ENCODE measurements around the gene TMEM161A. TPM values are rescaled to one million over a fixed set of nuclear protein-coding genes. Genes with fewer than 3 reads are reported as not detected.

The TMEM161A gene
- total RNA-seq, 6 experiments from 2014 or later: 20.5 to 27.9 (median 25.4) TPM

DNA sequence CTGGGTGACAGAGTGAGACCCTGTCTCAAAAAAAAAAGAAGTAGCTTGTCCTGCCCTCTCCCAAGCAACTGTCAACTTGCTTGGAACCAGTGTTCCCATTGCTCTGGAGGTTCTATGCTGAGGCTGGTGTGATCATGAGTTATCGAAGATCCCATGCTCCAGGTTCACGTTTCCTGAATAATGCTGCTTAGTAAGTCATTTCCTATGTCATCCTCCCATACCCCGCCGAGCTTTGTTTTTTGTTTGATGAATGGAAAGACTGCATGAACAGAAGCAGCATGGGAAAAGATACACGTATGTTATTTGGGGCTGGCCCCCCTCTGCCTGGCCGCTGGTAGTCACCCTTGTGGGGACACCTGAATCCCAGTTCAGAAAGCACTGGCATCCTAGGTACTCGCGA is 63.2 kb downstream of the TMEM161A start:
- Mint-ChIP-seq H3K27ac (no peak overlapping the region), H3K36me3 (ENCODE audit: low read depth) (no peaks in the 10 kb centered on the region; the same call in 1 of the 2 replicates), H3K4me3 (no peak overlapping the region), H3K9me3 (no peaks in the 10 kb centered on the region), H3K4me1 (ENCODE audit: low read depth) (no peaks in the 10 kb centered on the region), H3K27me3 (ENCODE audit: insufficient read depth) (no peaks in the 10 kb centered on the region; the same call in 1 of the 2 replicates)
- TF ChIP-seq, protein P1, sequence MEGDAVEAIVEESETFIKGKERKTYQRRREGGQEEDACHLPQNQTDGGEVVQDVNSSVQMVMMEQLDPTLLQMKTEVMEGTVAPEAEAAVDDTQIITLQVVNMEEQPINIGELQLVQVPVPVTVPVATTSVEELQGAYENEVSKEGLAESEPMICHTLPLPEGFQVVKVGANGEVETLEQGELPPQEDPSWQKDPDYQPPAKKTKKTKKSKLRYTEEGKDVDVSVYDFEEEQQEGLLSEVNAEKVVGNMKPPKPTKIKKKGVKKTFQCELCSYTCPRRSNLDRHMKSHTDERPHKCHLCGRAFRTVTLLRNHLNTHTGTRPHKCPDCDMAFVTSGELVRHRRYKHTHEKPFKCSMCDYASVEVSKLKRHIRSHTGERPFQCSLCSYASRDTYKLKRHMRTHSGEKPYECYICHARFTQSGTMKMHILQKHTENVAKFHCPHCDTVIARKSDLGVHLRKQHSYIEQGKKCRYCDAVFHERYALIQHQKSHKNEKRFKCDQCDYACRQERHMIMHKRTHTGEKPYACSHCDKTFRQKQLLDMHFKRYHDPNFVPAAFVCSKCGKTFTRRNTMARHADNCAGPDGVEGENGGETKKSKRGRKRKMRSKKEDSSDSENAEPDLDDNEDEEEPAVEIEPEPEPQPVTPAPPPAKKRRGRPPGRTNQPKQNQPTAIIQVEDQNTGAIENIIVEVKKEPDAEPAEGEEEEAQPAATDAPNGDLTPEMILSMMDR (IDR thresholded peaks at IDR 0.05): no peak
- no peak for DNase-seq

DNA sequence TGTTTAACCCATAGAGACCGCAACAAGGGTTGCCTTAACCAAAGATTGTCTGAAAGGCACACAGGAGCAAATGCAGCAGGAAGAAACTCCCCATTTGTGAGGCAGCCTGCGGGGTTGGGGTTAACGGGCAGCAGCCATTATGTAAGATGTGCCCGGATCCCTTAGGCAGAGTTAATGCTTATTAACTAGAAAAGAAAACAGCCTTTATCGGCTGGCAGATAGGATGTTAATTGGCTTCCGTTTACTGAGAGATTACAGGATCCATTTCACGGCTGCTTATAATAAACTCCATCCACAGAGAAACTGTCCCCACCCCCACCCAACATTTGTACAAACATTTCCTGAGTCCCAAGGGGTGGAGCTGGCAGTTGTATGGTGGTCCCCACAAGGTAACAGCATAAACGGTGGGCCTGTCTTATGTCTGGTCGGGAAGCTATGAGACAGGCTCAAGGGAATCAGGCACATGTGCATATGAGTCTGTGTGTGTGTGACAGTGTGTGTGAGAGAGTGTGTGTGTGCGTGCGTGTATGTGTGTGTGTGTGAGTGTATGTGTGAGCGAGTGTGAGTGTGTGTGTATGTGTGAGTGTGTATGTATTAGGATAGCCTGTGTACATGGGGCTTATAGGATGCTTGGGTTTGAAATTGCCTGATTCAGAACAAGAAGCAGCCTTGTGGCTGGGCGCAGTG is 63.9 kb downstream of the TMEM161A start:
- no peaks in the 10 kb centered on the region for H3K9me3 Mint-ChIP-seq
- no peaks in the 10 kb centered on the region; the same call in 1 of the 2 replicates for H3K27me3 Mint-ChIP-seq (ENCODE audit: insufficient read depth)
- no peaks in the 10 kb centered on the region; the same call in 1 of the 2 replicates for H3K36me3 Mint-ChIP-seq (ENCODE audit: low read depth)
- no peak overlapping the region for H3K27ac Mint-ChIP-seq
- H3K4me1 Mint-ChIP-seq (ENCODE audit: low read depth): no peaks in the 10 kb centered on the region
- TF ChIP-seq, protein P1 (IDR thresholded peaks at IDR 0.05): no peak
- no peak for DNase-seq
- H3K4me3 Mint-ChIP-seq: no peak overlapping the region

DNA sequence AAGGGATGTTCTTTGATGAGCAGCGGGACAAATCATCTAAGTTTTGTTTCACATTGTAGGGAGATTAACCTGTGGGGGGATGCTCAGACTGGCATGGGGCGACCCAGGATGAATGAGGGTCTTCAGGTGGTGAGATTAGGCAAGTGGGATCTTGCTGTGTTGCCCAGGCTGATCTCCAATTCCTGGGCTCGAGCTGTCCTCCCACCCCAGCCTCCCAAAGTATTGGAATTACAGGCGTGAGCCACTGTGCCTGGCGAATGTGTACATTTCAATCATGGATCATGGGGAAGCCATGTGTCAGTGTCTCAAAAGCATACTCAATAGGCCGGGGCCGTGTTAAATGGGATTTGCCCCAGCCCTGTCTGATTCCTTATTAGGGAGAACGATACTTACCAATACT is 66.4 kb downstream of the TMEM161A start:
- TF ChIP-seq, protein P1 (IDR thresholded peaks at IDR 0.05): no peak
- Mint-ChIP-seq H3K4me1 (ENCODE audit: low read depth) (no peaks in the 10 kb centered on the region), H3K9me3 (no peaks in the 10 kb centered on the region), H3K27ac (no peak overlapping the region), H3K4me3 (no peak overlapping the region), H3K27me3 (ENCODE audit: insufficient read depth) (no peaks in the 10 kb centered on the region; the same call in 1 of the 2 replicates), H3K36me3 (ENCODE audit: low read depth) (no peaks in the 10 kb centered on the region)
- DNase-seq: no peak

Other genes with a start within 250 kb of the TMEM161A start
- 1 to 10 TPM in 5 of 6 experiments, under 1 TPM in 1; 0.96 to 2.1 (median 1.3) TPM for gene CERS1, start 242.3 kb downstream of the TMEM161A start, total RNA-seq (2021; fragmentation: NEBNext Ultra II Directional; extraction: Animal tissue kit (Norgen Biotek cat#: 25700))
- 100 to 1,000 TPM; 268 to 315 (median 286) TPM for gene COPE, start 219.1 kb downstream of the TMEM161A start, total RNA-seq (2021; fragmentation: NEBNext Ultra II Directional; extraction: Animal tissue kit (Norgen Biotek cat#: 25700))
- 10 to 100 TPM; 37.8 to 57.4 (median 44.0) TPM for gene DDX49, start 218.8 kb downstream of the TMEM161A start, total RNA-seq (2021; fragmentation: NEBNext Ultra II Directional; extraction: Animal tissue kit (Norgen Biotek cat#: 25700))
- gene HOMER3, start 197.3 kb downstream of the TMEM161A start, total RNA-seq (2021; fragmentation: NEBNext Ultra II Directional; extraction: Animal tissue kit (Norgen Biotek cat#: 25700)): 10 to 100 TPM; 68.1 to 89.1 (median 77.9) TPM
- gene SUGP2, start 105.0 kb downstream of the TMEM161A start, total RNA-seq (2021; fragmentation: NEBNext Ultra II Directional; extraction: Animal tissue kit (Norgen Biotek cat#: 25700)): 10 to 100 TPM; 57.6 to 71.5 (median 61.8) TPM
- 10 to 100 TPM; 30.2 to 41.7 (median 32.5) TPM for gene ARMC6, start 104.9 kb downstream of the TMEM161A start, total RNA-seq (2021; fragmentation: NEBNext Ultra II Directional; extraction: Animal tissue kit (Norgen Biotek cat#: 25700))
- gene SLC25A42, start 74.5 kb downstream of the TMEM161A start, total RNA-seq (2021; fragmentation: NEBNext Ultra II Directional; extraction: Animal tissue kit (Norgen Biotek cat#: 25700)): 10 to 100 TPM in 3 of 6 experiments, 1 to 10 TPM in 3; 8.7 to 11.7 (median 9.9) TPM
- 1 to 10 TPM in 3 of 6 experiments, under 1 TPM in 3; 0.20 to 1.9 (median 0.82) TPM for gene MEF2B, start 31.8 kb upstream of the TMEM161A start, total RNA-seq (2021; fragmentation: NEBNext Ultra II Directional; extraction: Animal tissue kit (Norgen Biotek cat#: 25700))
- 10 to 100 TPM; 33.9 to 43.2 (median 38.6) TPM for gene BORCS8, start 53.7 kb upstream of the TMEM161A start, total RNA-seq (2021; fragmentation: NEBNext Ultra II Directional; extraction: Animal tissue kit (Norgen Biotek cat#: 25700))
- gene RFXANK, start 53.8 kb upstream of the TMEM161A start, total RNA-seq (2021; fragmentation: NEBNext Ultra II Directional; extraction: Animal tissue kit (Norgen Biotek cat#: 25700)): 10 to 100 TPM; 63.7 to 84.6 (median 75.7) TPM
- gene NR2C2AP, start 64.9 kb upstream of the TMEM161A start, total RNA-seq (2021; fragmentation: NEBNext Ultra II Directional; extraction: Animal tissue kit (Norgen Biotek cat#: 25700)): 10 to 100 TPM in 1 of 6 experiments, 1 to 10 TPM in 5; 6.5 to 12.8 (median 9.3) TPM
- gene NCAN, start 73.5 kb upstream of the TMEM161A start, total RNA-seq (2021; fragmentation: NEBNext Ultra II Directional; extraction: Animal tissue kit (Norgen Biotek cat#: 25700)): not detected
- gene TM6SF2, start 134.8 kb upstream of the TMEM161A start, total RNA-seq (2021; fragmentation: NEBNext Ultra II Directional; extraction: Animal tissue kit (Norgen Biotek cat#: 25700)): under 1 TPM in 3 of 6 experiments, not detected in 3; 0.23 to 0.45 (median 0.28) TPM
- 10 to 100 TPM; 37.7 to 47.0 (median 44.4) TPM for gene SUGP1, start 182.0 kb upstream of the TMEM161A start, total RNA-seq (2021; fragmentation: NEBNext Ultra II Directional; extraction: Animal tissue kit (Norgen Biotek cat#: 25700))
- 10 to 100 TPM; 24.8 to 33.0 (median 29.4) TPM for gene MAU2, start 182.4 kb upstream of the TMEM161A start, total RNA-seq (2021; fragmentation: NEBNext Ultra II Directional; extraction: Animal tissue kit (Norgen Biotek cat#: 25700))

Measured in HFFc6 (cell line).